Astrocyte (in vitro differentiated cells and primary cell): ENCODE measurements around the gene BCS1L. TPM values are rescaled to one million over a fixed set of nuclear protein-coding genes. Genes with fewer than 3 reads are reported as not detected.

ENCODE experiments used
- DNase-seq: peaks from one replicate; pipeline ENCODE4 v3.0.0-alpha.2; 2010; ENCODE audit warnings: low read depth
- FAIRE-seq: peaks from 2 replicates; lab custom pipeline; 2011; peaks lifted over from hg19 to GRCh38; lab: Jason Lieb, UNC
- H2AFZ ChIP-seq: 2 replicates; pipeline ENCODE4 v1.6.0; 2012; ENCODE audit warnings: low read depth, low read length, inconsistent platforms
- H3K27ac ChIP-seq: 2 replicates; pipeline ENCODE4 v1.5.1; 2011; ENCODE audit warnings: low read depth, low read length, inconsistent platforms
- H3K27me3 ChIP-seq: 2 replicates; pipeline ENCODE4 v1.6.0; 2011; ENCODE audit warnings: low read length, inconsistent platforms; ENCODE audit not compliant: insufficient read depth
- H3K36me3 ChIP-seq: 2 replicates; pipeline ENCODE4 v1.5.1; 2011; ENCODE audit warnings: low read length, inconsistent platforms; ENCODE audit not compliant: insufficient read depth
- H3K4me1 ChIP-seq: 2 replicates; pipeline ENCODE4 v1.5.1; 2011; ENCODE audit warnings: low read length, inconsistent platforms; ENCODE audit not compliant: insufficient read depth
- H3K4me2 ChIP-seq: 2 replicates; pipeline ENCODE4 v1.6.0; 2012; ENCODE audit warnings: low read length, inconsistent platforms
- H3K4me3 ChIP-seq: 2 replicates; pipeline ENCODE4 v1.5.1; 2011; ENCODE audit warnings: low read depth, mild to moderate bottlenecking, low read length, inconsistent platforms; ENCODE audit not compliant: insufficient read depth
- H3K79me2 ChIP-seq: 2 replicates; pipeline ENCODE4 v1.6.0; 2012; ENCODE audit warnings: mild to moderate bottlenecking, low read length, inconsistent platforms; ENCODE audit not compliant: insufficient read depth
- H3K9ac ChIP-seq: 2 replicates; pipeline ENCODE4 v1.6.0; 2012; ENCODE audit warnings: mild to moderate bottlenecking, low read length, inconsistent platforms
- H3K9me3 ChIP-seq: 2 replicates; pipeline ENCODE4 v1.5.1; 2012; ENCODE audit warnings: low read depth, mild to moderate bottlenecking, low read length, inconsistent platforms; ENCODE audit not compliant: insufficient read depth
- H4K20me1 ChIP-seq: 2 replicates; pipeline ENCODE4 v1.6.0; 2012; ENCODE audit warnings: low read length, inconsistent platforms; ENCODE audit not compliant: insufficient read depth
- H3K27ac Mint-ChIP-seq: one replicate; pipeline ENCODE4 v1.8.0; 2021; ENCODE audit warnings: mild to moderate bottlenecking, mixed read lengths; ENCODE audit not compliant: unreplicated experiment
- H3K27me3 Mint-ChIP-seq: one replicate; pipeline ENCODE4 v1.8.0; 2021; ENCODE audit warnings: low read depth, mixed read lengths; ENCODE audit not compliant: unreplicated experiment
- H3K36me3 Mint-ChIP-seq: one replicate; pipeline ENCODE4 v1.8.0; 2021; ENCODE audit warnings: low read depth, mixed read lengths; ENCODE audit not compliant: unreplicated experiment
- H3K4me1 Mint-ChIP-seq: one replicate; pipeline ENCODE4 v1.8.0; 2021; ENCODE audit warnings: low read depth, mixed read lengths; ENCODE audit not compliant: unreplicated experiment
- H3K4me3 Mint-ChIP-seq: one replicate; pipeline ENCODE4 v1.8.0; 2021; ENCODE audit warnings: mild to moderate bottlenecking, moderate library complexity, mixed read lengths; ENCODE audit not compliant: unreplicated experiment
- H3K9me3 Mint-ChIP-seq: one replicate; pipeline ENCODE4 v1.8.0; 2021; ENCODE audit warnings: mild to moderate bottlenecking, mixed read lengths; ENCODE audit not compliant: unreplicated experiment
- CTCF ChIP-seq: IDR thresholded peaks from 2 replicates; pipeline ENCODE4 v1.5.1; 2011; ENCODE audit warnings: low read depth, mild to moderate bottlenecking, inconsistent platforms, low read length, moderate library complexity; ENCODE audit not compliant: insufficient read depth
- EZH2 ChIP-seq: IDR thresholded peaks from 2 replicates; pipeline ENCODE4 v1.6.1; 2012; ENCODE audit warnings: mild to moderate bottlenecking, low read length, inconsistent platforms; ENCODE audit not compliant: insufficient read depth
- total RNA-seq: library from RNA; stranded (reverse); gene quantifications from 2 replicates; pipeline ENCODE4 v1.2.1, GENCODE V29; 2021

The BCS1L gene
- total RNA-seq, 1 donor from 2014 or later, result 27.5 TPM

DNA sequence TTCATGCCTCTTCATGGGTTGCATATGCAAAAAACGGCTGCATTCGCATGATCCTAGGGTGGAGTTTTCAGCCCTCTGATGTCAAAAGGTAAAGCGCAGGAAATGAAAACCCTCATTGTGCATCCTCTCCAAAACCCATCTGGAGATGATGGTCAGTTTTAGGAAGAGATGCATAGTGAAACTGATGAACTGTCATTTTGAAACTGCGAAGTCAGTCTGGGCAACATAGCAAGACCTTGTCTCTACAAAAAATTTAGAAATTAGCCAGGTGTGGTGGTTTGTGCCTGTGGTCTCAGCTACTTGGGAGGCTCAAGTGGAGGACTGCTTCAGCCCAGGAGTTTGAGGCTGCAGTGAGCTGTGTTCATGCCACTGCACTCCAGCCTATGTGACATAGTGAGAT is 48.6 kb downstream of the BCS1L start:
- Histone ChIP-seq H3K27ac (no peak overlapping the region), H2AFZ (no peak overlapping the region), H3K36me3 (no peaks in the 10 kb centered on the region), H3K4me1 (no peaks in the 10 kb centered on the region), H3K4me3 (no peak overlapping the region), H3K79me2 (peaks cover 20% of the 10 kb centered on the region), H3K4me2 (no peak overlapping the region), H3K9me3 (no peaks in the 10 kb centered on the region), H4K20me1 (no peaks in the 10 kb centered on the region), H3K9ac (no peak overlapping the region), H3K27me3 (no peaks in the 10 kb centered on the region)
- DNase-seq, result no peak
- Mint-ChIP-seq H3K27me3 (no peaks in the 10 kb centered on the region), H3K9me3 (no peaks in the 10 kb centered on the region), H3K4me3 (no peak overlapping the region), H3K36me3 (peaks cover 2% of the 10 kb centered on the region), H3K4me1 (peaks cover 7% of the 10 kb centered on the region), H3K27ac (no peak overlapping the region)
- no peak for TF ChIP-seq EZH2
- no peak for TF ChIP-seq CTCF
- no peak for FAIRE-seq

DNA sequence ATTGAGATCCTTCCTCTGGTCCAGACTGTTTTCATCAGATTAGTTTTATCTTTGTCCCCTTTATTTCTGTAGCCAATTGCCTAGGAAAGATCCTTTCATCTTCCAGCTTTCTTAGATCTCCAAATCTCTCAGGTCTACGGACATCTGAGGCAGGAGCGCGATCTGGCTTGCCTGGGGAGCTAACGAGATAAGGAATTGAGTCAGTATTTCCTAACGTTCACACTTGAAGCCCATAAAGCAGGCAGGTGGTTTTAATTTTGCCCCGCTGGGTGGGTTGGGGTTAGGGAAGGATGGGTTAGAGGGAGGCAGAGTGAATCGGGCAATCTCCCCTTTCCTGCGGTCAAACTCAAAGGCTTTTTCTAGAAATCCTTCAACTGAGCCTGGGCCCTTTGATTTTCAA is 50.4 kb downstream of the BCS1L start:
- no peak for DNase-seq
- Histone ChIP-seq H3K4me3 (no peak overlapping the region), H3K27me3 (no peaks in the 10 kb centered on the region), H3K4me1 (no peaks in the 10 kb centered on the region), H3K9ac (no peak overlapping the region), H3K36me3 (no peaks in the 10 kb centered on the region), H4K20me1 (peaks cover 9% of the 10 kb centered on the region), H3K27ac (no peak overlapping the region), H3K79me2 (peaks cover 36% of the 10 kb centered on the region), H3K9me3 (no peaks in the 10 kb centered on the region), H2AFZ (peak overlapping the region; percentile 83), H3K4me2 (peak overlapping the region; percentile 88)
- H3K27me3 Mint-ChIP-seq, result no peaks in the 10 kb centered on the region
- H3K4me3 Mint-ChIP-seq, result peak overlapping the region; percentile 47
- peaks cover 6% of the 10 kb centered on the region for H3K4me1 Mint-ChIP-seq
- no peak overlapping the region for H3K27ac Mint-ChIP-seq
- peaks cover 4% of the 10 kb centered on the region for H3K36me3 Mint-ChIP-seq
- TF ChIP-seq CTCF (no peak), EZH2 (no peak)
- no peaks in the 10 kb centered on the region for H3K9me3 Mint-ChIP-seq
- FAIRE-seq, result no peak

DNA sequence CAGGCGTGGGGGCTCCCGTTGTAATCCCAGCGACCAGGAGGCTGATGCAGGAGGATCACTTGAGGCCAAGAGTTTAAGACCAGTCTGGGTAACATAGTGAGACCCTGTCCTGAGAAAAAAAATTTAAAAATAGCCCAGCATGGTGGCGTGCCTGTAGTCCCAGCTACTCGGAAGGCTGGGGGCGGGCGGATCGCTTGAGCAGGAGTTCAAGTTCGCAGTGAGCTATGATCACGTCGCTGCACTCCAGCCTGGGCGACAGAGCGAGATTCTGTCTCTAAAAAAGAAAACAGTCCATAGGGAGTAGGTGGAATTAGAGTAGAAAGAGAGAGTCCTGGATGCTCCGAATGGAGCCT is 50.8 kb downstream of the BCS1L start:
- H3K36me3 Mint-ChIP-seq, result peaks cover 4% of the 10 kb centered on the region
- peaks cover 12% of the 10 kb centered on the region for H4K20me1 ChIP-seq
- no peaks in the 10 kb centered on the region for H3K27me3 ChIP-seq
- peaks cover 6% of the 10 kb centered on the region for H3K4me1 Mint-ChIP-seq
- peaks cover 40% of the 10 kb centered on the region for H3K79me2 ChIP-seq
- no peaks in the 10 kb centered on the region for H3K9me3 Mint-ChIP-seq
- H3K36me3 ChIP-seq, result no peaks in the 10 kb centered on the region
- no peak for FAIRE-seq
- peak overlapping the region; percentile 98 for H3K4me3 Mint-ChIP-seq
- H3K4me3 ChIP-seq, result peak overlapping the region; percentile 82
- H3K4me1 ChIP-seq, result no peaks in the 10 kb centered on the region
- H3K4me2 ChIP-seq, result peak overlapping the region; percentile 88
- peak overlapping the region; percentile 83 for H2AFZ ChIP-seq
- peak overlapping the region; percentile 23 for H3K9ac ChIP-seq
- no peak for DNase-seq
- no peaks in the 10 kb centered on the region for H3K27me3 Mint-ChIP-seq
- H3K27ac Mint-ChIP-seq, result peak overlapping the region; percentile 53
- no peak overlapping the region for H3K27ac ChIP-seq
- H3K9me3 ChIP-seq, result no peaks in the 10 kb centered on the region
- TF ChIP-seq EZH2 (no peak), CTCF (no peak)
